ENCODE data around the gene TBRG1. TPM values are rescaled to one million over a fixed set of nuclear protein-coding genes. Genes with fewer than 3 reads are reported as not detected.

TBRG1 gene
- total RNA-seq: 29.7 TPM

GRCh38 chr11:124622531-124623451 lies at the start of gene TBRG1:
Gene TBRG1, plus strand, starts transcription at chr11:124622864. Its CDS starts 220 bp downstream, at chr11:124623084.
- H3K4me3 ChIP-seq: peak within 1 kb of the TSS; percentile 94 to 98
- peak; percentile 85 to 95 for TF ChIP-seq POLR2AphosphoS5 (IDR thresholded peaks at IDR 0.05; ENCODE audit: insufficient read depth in 1 of 2, low read depth in 1 of 2)
- TF ChIP-seq POLR2A (IDR thresholded peaks at IDR 0.05): peak in 1 of 2 donors; percentile 75
- peak in 1 of 3 experiments; percentile 4 for TF ChIP-seq CTCF (IDR thresholded peaks at IDR 0.05)
- peaks cover 30% of the 10 kb centered on the region for H3K4me1 ChIP-seq
- H3K27ac ChIP-seq: peak within 1 kb of the TSS; percentile 84
- intact Hi-C loops (cut with DNase I): no loop called here
- H3K27me3 ChIP-seq: no peaks in the 10 kb centered on the region
- no peaks in the 10 kb centered on the region for H3K9me3 ChIP-seq
- peak in 1 of 2 donors; percentile 90 for DNase-seq (ENCODE audit: extremely low spot score in 2 of 2)
- peaks cover 0 to 27% of the 10 kb centered on the region in 2 donors for H3K36me3 ChIP-seq

- DNase-seq (ENCODE audit: extremely low spot score in 2 of 2): no peak
- no peak overlapping the region for H3K4me3 ChIP-seq
Observed at GRCh38 chr11:124577716-124578427, 44.8 kb upstream of the TBRG1 start.

GRCh38 chr11:124578761-124579160 lies 43.9 kb upstream of the TBRG1 start:
- Histone ChIP-seq H3K4me3 (no peak overlapping the region), H3K4me1 (no peaks in the 10 kb centered on the region), H3K27ac (no peak overlapping the region), H3K9me3 (no peaks in the 10 kb centered on the region), H3K27me3 (no peaks in the 10 kb centered on the region), H3K36me3 (no peaks in the 10 kb centered on the region)
- no peak for TF ChIP-seq POLR2AphosphoS5 (IDR thresholded peaks at IDR 0.05; ENCODE audit: insufficient read depth in 1 of 2, low read depth in 1 of 2)
- no peak for TF ChIP-seq POLR2A (IDR thresholded peaks at IDR 0.05)
- no peak for TF ChIP-seq CTCF (IDR thresholded peaks at IDR 0.05)
- no peak for DNase-seq (ENCODE audit: extremely low spot score in 2 of 2)
- intact Hi-C loops (cut with DNase I): no loop called here

More at GRCh38 chr11:124577716-124578427, 44.8 kb upstream of the TBRG1 start:
- H3K27ac ChIP-seq: no peak overlapping the region
- H3K36me3 ChIP-seq: no peaks in the 10 kb centered on the region
- intact Hi-C loops (cut with DNase I): no loop called here
- H3K27me3 ChIP-seq: no peaks in the 10 kb centered on the region
- TF ChIP-seq POLR2A (IDR thresholded peaks at IDR 0.05) (no peak), CTCF (IDR thresholded peaks at IDR 0.05) (no peak), POLR2AphosphoS5 (IDR thresholded peaks at IDR 0.05; ENCODE audit: insufficient read depth in 1 of 2, low read depth in 1 of 2) (no peak)
- H3K9me3 ChIP-seq: no peaks in the 10 kb centered on the region
- no peaks in the 10 kb centered on the region for H3K4me1 ChIP-seq

- DNase-seq (ENCODE audit: extremely low spot score in 2 of 2): no peak
- no peak for TF ChIP-seq CTCF (IDR thresholded peaks at IDR 0.05)
- TF ChIP-seq POLR2A (IDR thresholded peaks at IDR 0.05): no peak
- TF ChIP-seq POLR2AphosphoS5 (IDR thresholded peaks at IDR 0.05; ENCODE audit: insufficient read depth in 1 of 2, low read depth in 1 of 2): no peak
- Histone ChIP-seq H3K4me1 (no peaks in the 10 kb centered on the region), H3K36me3 (no peaks in the 10 kb centered on the region), H3K4me3 (no peak overlapping the region), H3K27ac (no peak overlapping the region), H3K9me3 (no peaks in the 10 kb centered on the region), H3K27me3 (no peaks in the 10 kb centered on the region)
- intact Hi-C loops (cut with DNase I): loop anchor here (10.0 kb wide), 1 partner anchor 167 kb away; no protein-coding TSS in a partner anchor
Observed at GRCh38 chr11:124581817-124582216, 40.8 kb upstream of the TBRG1 start.
